ENCODE measurements around the gene LAMTOR5. TPM values are rescaled to one million over a fixed set of nuclear protein-coding genes. Genes with fewer than 3 reads are reported as not detected.

The LAMTOR5 gene
- total and polyA plus RNA-seq, 2 experiments from 2014 or later = 45.4 to 168 TPM

- Histone ChIP-seq H3K79me2 (no peaks in the 10 kb centered on the region), H2AFZ (no peak overlapping the region), H3K36me3 (replicated peaks; ENCODE audit: insufficient read depth, low read depth) (no peaks in the 10 kb centered on the region), H3K27ac (peak overlapping the region; percentile 77), H4K20me1 (ENCODE audit: insufficient read depth, poor library complexity, severe bottlenecking) (no peaks in the 10 kb centered on the region), H3K9me3 (ENCODE audit: low read depth) (no peaks in the 10 kb centered on the region), H3K4me1 (ENCODE audit: insufficient read depth) (peaks cover 15% of the 10 kb centered on the region), H3K9me2 (replicated peaks; ENCODE audit: insufficient read depth) (no peaks in the 10 kb centered on the region), H3K4me2 (no peak overlapping the region), H3K4me3 (no peak overlapping the region), H3K27me3 (no peaks in the 10 kb centered on the region)
- TF ChIP-seq EZH2 (IDR thresholded peaks at IDR 0.05; ENCODE audit: borderline replicate concordance) (no peak), EZH2phosphoT487 (IDR thresholded peaks at IDR 0.05; ENCODE audit: low read depth, severe bottlenecking, unreplicated experiment) (no peak)
- TF ChIP-seq, protein P1, sequence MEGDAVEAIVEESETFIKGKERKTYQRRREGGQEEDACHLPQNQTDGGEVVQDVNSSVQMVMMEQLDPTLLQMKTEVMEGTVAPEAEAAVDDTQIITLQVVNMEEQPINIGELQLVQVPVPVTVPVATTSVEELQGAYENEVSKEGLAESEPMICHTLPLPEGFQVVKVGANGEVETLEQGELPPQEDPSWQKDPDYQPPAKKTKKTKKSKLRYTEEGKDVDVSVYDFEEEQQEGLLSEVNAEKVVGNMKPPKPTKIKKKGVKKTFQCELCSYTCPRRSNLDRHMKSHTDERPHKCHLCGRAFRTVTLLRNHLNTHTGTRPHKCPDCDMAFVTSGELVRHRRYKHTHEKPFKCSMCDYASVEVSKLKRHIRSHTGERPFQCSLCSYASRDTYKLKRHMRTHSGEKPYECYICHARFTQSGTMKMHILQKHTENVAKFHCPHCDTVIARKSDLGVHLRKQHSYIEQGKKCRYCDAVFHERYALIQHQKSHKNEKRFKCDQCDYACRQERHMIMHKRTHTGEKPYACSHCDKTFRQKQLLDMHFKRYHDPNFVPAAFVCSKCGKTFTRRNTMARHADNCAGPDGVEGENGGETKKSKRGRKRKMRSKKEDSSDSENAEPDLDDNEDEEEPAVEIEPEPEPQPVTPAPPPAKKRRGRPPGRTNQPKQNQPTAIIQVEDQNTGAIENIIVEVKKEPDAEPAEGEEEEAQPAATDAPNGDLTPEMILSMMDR (IDR thresholded peaks at IDR 0.05; ENCODE audit: poor library complexity) = no peak
- 33% methylated on average over 7 of the region's 7 CpGs for WGBS (ENCODE audit: low lambda C conversion rate, missing lambda C conversion rate)
- peak; percentile 59 for DNase-seq (ENCODE audit: low spot score)
Measured at GRCh38 chr1:110436635-110437034, 29.1 kb upstream of the LAMTOR5 start.

GRCh38 chr1:110434946-110435345, 27.5 kb upstream of the LAMTOR5 start:
- Histone ChIP-seq H3K27me3 (no peaks in the 10 kb centered on the region), H4K20me1 (ENCODE audit: insufficient read depth, poor library complexity, severe bottlenecking) (no peaks in the 10 kb centered on the region), H3K9me3 (ENCODE audit: low read depth) (no peaks in the 10 kb centered on the region), H3K9me2 (replicated peaks; ENCODE audit: insufficient read depth) (no peaks in the 10 kb centered on the region), H3K4me1 (ENCODE audit: insufficient read depth) (peaks cover 12% of the 10 kb centered on the region), H3K79me2 (no peaks in the 10 kb centered on the region), H3K4me3 (no peak overlapping the region), H2AFZ (no peak overlapping the region), H3K27ac (no peak overlapping the region), H3K36me3 (replicated peaks; ENCODE audit: insufficient read depth, low read depth) (no peaks in the 10 kb centered on the region), H3K4me2 (no peak overlapping the region)
- no peak for DNase-seq (ENCODE audit: low spot score)
- 75% methylated on average over 3 of the region's 3 CpGs for WGBS (ENCODE audit: low lambda C conversion rate, missing lambda C conversion rate)
- TF ChIP-seq EZH2phosphoT487 (IDR thresholded peaks at IDR 0.05; ENCODE audit: low read depth, severe bottlenecking, unreplicated experiment) (no peak), EZH2 (IDR thresholded peaks at IDR 0.05; ENCODE audit: borderline replicate concordance) (no peak)
- TF ChIP-seq, protein P1 (IDR thresholded peaks at IDR 0.05; ENCODE audit: poor library complexity) = no peak

- peak; percentile 87 for DNase-seq (ENCODE audit: low spot score)
- Histone ChIP-seq H2AFZ (no peak overlapping the region), H3K4me3 (no peak overlapping the region)
Measured at GRCh38 chr1:110433803-110434202, 26.3 kb upstream of the LAMTOR5 start.

More at GRCh38 chr1:110433803-110434202, 26.3 kb upstream of the LAMTOR5 start:
- Histone ChIP-seq H4K20me1 (ENCODE audit: insufficient read depth, poor library complexity, severe bottlenecking) (no peaks in the 10 kb centered on the region), H3K9me2 (replicated peaks; ENCODE audit: insufficient read depth) (no peaks in the 10 kb centered on the region), H3K27me3 (no peaks in the 10 kb centered on the region), H3K4me2 (no peak overlapping the region), H3K36me3 (replicated peaks; ENCODE audit: insufficient read depth, low read depth) (no peaks in the 10 kb centered on the region), H3K79me2 (no peaks in the 10 kb centered on the region), H3K4me1 (ENCODE audit: insufficient read depth) (peaks cover 12% of the 10 kb centered on the region), H3K9me3 (ENCODE audit: low read depth) (no peaks in the 10 kb centered on the region), H3K27ac (peak overlapping the region; percentile 54)
- WGBS (ENCODE audit: low lambda C conversion rate, missing lambda C conversion rate) = 35% methylated on average over 3 of the region's 3 CpGs
- TF ChIP-seq EZH2phosphoT487 (IDR thresholded peaks at IDR 0.05; ENCODE audit: low read depth, severe bottlenecking, unreplicated experiment) (no peak), EZH2 (IDR thresholded peaks at IDR 0.05; ENCODE audit: borderline replicate concordance) (no peak)
- TF ChIP-seq, protein P1 (IDR thresholded peaks at IDR 0.05; ENCODE audit: poor library complexity) = peak; percentile 20

All from hepatocyte (in vitro differentiated cells).